Right cardiac atrium (tissue), 5 donors: ENCODE results near the gene NUMBL. TPM values are rescaled to one million over a fixed set of nuclear protein-coding genes. Genes with fewer than 3 reads are reported as not detected.

Experiments used
- ATAC-seq, 2 donors: fragments of 200-7000 bp; cut with Tn5 transposase; one replicate each; pipeline versions ENCODE4 v1.8.0 to v1.9.1; 2020; ENCODE audit warnings: moderate library complexity in 2 of 2, mild to moderate bottlenecking in 1 of 2
- DNase-seq, 3 donors: peaks; one replicate each; pipeline ENCODE4 v3.0.0-alpha.2; 2020
- H3K27ac ChIP-seq: one replicate; pipeline ENCODE4 v1.5.1; 2013; ENCODE audit warnings: mild to moderate bottlenecking, low read length, control low read depth, moderate library complexity
- H3K27me3 ChIP-seq: one replicate; pipeline ENCODE4 v1.6.1; 2013; ENCODE audit not compliant: control insufficient read depth, insufficient read depth
- H3K4me1 ChIP-seq: one replicate; pipeline ENCODE4 v1.6.1; 2013; ENCODE audit warnings: low read length; ENCODE audit not compliant: control insufficient read depth, insufficient read depth
- H3K4me3 ChIP-seq: one replicate; pipeline ENCODE4 v1.5.1; 2013; ENCODE audit warnings: low read length, control low read depth
- H3K9me3 ChIP-seq: one replicate; pipeline ENCODE4 v1.6.1; 2013; ENCODE audit warnings: low read length; ENCODE audit not compliant: control insufficient read depth
- WGBS: extraction: QIAGEN DNeasy Blood & Tissue Kit; methylation state at CpG from one replicate; pipeline ENCODE4 v1.1.7; 2013; 5-methylcytosine and 5-hydroxymethylcytosine counted together
- intact Hi-C, 4 donors: fragments of 100-400 bp; cut with DNase I; formaldehyde crosslinking; loops; one replicate each; pipeline versions ENCODE4 v1.11.0 to v1.14.0; 2022 to 2023
- polyA plus RNA-seq: library from polyadenylated mRNA; stranded (reverse); fragments of 200-250 nt; gene quantifications from one replicate; pipeline ENCODE4 v1.2.3, GENCODE V29; 2013
- total RNA-seq, 4 donors: library from RNA; stranded (reverse); fragmentation: NEBNext Ultra II Directional; extraction: Animal tissue kit (Norgen Biotek cat#: 25700); gene quantifications; one replicate each; pipeline ENCODE4 v1.2.1, GENCODE V29; 2021
- donor health status: healthy with polysubstance abuse.
- donor health status: DM: no; HTN: yes; CAD: no.
- donor health status: DM: no; HTN: no; CAD: no.
- donor health status: DM: no; HTN: yes; CAD: no; lungs with severe emphysema.
- donor health status: DM: yes; HTN: yes; CAD: no.

Gene NUMBL
- total and polyA plus RNA-seq, 5 donors: 12.4 to 22.9 (median 18.9) TPM

GRCh38 chr19:40677156-40677555 lies 13.3 kb downstream of the NUMBL start:
- 94% methylated on average over 23 of the region's 23 CpGs for WGBS
- H3K4me1 ChIP-seq: no peaks in the 10 kb centered on the region
- H3K27me3 ChIP-seq: no peaks in the 10 kb centered on the region
- intact Hi-C loops: no loop called here
- H3K27ac ChIP-seq: no peak overlapping the region
- no peak for DNase-seq
- H3K9me3 ChIP-seq: no peaks in the 10 kb centered on the region
- H3K4me3 ChIP-seq: no peak overlapping the region
- no peak for ATAC-seq

GRCh38 chr19:40674291-40674690 lies 16.2 kb downstream of the NUMBL start:
- H3K4me3 ChIP-seq: no peak overlapping the region
- no peaks in the 10 kb centered on the region for H3K27me3 ChIP-seq
- no peaks in the 10 kb centered on the region for H3K9me3 ChIP-seq
- DNase-seq (no peak), ATAC-seq (peak in 1 of 2 donors; percentile 6)
- H3K4me1 ChIP-seq: no peaks in the 10 kb centered on the region
- WGBS: 81% methylated on average over 3 of the region's 3 CpGs
- intact Hi-C loops: no loop called here
- no peak overlapping the region for H3K27ac ChIP-seq

DNA sequence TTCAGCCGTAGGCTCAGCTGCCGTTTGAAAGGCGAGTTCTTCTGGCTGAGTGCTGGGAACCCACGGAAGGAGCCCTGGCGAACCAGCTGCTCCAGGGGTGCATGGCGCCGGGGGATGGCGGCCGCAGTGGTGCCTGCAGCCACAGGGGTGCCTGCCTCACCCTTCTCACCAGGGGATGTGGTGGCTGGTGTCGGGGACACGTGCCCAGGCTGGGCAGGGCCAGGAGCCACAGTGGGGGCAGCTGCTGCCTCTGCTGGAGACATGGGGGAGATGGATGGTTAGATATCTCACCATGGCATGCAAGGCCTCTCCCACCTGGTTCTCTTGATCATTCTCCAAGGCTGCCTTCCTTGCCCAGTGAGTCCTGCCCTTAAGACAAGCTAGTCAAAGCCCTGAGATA lies 17.1 kb downstream of the NUMBL start:
- no peak for ATAC-seq
- Histone ChIP-seq H3K4me1 (no peaks in the 10 kb centered on the region), H3K27me3 (no peaks in the 10 kb centered on the region), H3K27ac (no peak overlapping the region), H3K9me3 (no peaks in the 10 kb centered on the region), H3K4me3 (no peak overlapping the region)
- intact Hi-C loops: no loop called here
- 96% methylated on average over 11 of the region's 11 CpGs for WGBS
- no peak for DNase-seq

DNA sequence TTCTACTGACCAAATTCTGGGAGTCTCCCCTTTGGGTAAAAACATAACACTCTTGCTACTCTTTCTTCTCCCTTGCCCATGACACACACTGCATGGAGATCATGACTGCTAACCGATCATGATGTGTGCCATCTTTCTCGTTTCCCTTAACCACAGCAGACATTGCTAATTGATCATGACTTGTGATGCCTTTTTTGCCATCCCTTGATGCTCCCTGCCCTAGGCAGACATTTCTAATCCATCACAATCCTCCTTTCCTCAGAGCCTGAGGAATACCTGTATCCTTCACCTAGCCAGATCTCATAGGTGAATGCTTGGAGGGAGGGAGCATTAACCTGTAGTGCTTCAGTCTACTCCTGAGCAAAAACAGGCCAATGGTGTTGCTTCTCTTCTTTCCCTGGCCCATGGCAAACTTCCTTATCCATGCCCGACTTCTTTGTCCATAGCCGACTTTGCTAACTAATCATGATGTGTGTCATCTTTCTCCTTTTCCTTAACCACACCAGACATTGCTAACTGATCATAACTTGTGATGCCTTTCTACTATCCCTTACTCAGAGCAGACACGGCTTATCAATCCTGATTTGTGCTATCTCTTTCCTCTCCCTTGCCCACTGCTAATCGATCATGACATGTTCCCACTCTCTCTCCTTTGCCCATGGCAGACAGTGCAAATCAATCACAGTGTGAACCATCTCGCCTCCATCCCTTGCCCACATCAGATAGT lies 17.7 kb downstream of the NUMBL start:
- DNase-seq: no peak
- WGBS: 93% methylated on average over 7 of the region's 7 CpGs
- intact Hi-C loops: no loop called here
- Histone ChIP-seq H3K4me3 (no peak overlapping the region), H3K9me3 (no peaks in the 10 kb centered on the region), H3K4me1 (no peaks in the 10 kb centered on the region), H3K27me3 (no peaks in the 10 kb centered on the region), H3K27ac (no peak overlapping the region)
- no peak for ATAC-seq

DNA sequence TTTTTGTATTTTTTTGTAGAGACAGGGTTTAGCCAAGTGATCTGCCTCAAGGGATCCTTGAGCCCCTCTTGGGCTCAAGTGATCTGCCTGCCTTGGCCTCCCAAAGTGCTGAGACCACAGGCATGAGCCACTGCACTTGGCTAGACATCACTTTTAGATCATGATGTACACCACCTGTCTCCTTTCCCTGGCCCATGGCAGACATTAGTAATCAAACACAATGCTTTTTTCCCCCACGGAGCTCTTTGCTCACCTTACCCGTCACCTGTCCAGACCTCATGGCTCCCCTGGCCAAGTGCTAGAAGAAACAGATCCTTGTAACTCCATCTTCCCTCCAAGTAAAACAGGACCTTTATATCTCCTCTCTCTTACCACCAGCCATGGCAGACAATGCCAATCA lies 18.4 kb downstream of the NUMBL start:
- ATAC-seq: no peak
- Histone ChIP-seq H3K4me3 (no peak overlapping the region), H3K9me3 (no peaks in the 10 kb centered on the region), H3K27me3 (no peaks in the 10 kb centered on the region), H3K4me1 (no peaks in the 10 kb centered on the region), H3K27ac (no peak overlapping the region)
- no peak for DNase-seq
- WGBS: 94% methylated on average over 2 of the region's 2 CpGs
- intact Hi-C loops: no loop called here

DNA sequence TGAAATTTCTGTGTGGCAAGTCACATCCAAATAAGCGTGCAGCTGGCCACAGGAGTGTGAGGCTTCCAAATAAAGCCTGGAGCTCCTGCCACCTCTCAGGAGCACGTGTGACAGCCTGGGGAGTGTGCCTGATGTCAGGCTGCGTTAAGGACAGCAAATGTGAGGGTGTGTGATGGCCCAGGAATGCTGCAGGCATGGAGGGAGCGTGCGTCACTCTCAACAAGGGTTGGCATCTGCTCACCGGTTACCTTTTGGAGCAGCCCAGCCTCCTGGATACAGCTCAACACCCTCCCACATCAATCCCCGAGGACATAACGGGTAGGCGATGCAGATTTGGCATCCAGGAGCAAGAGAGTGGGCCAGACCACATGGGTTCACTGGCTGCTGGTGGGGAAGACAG lies 19.0 kb downstream of the NUMBL start:
- WGBS: 55% methylated on average over 9 of the region's 9 CpGs
- ATAC-seq (peak; percentile 45 to 84), DNase-seq (peak in 2 of 3 donors; percentile 53 to 59)
- intact Hi-C loops: no loop called here
- Histone ChIP-seq H3K4me1 (no peaks in the 10 kb centered on the region), H3K4me3 (no peak overlapping the region), H3K27me3 (no peaks in the 10 kb centered on the region), H3K27ac (peak overlapping the region; percentile 2), H3K9me3 (no peaks in the 10 kb centered on the region)

GRCh38 chr19:40668991-40669614 lies 21.3 kb downstream of the NUMBL start:
- Histone ChIP-seq H3K4me1 (no peaks in the 10 kb centered on the region), H3K27me3 (no peaks in the 10 kb centered on the region), H3K4me3 (no peak overlapping the region), H3K27ac (no peak overlapping the region), H3K9me3 (no peaks in the 10 kb centered on the region)
- 96% methylated on average over 7 of the region's 7 CpGs for WGBS
- DNase-seq (no peak), ATAC-seq (no peak)
- intact Hi-C loops: loop anchor here in 1 of 4 donors (10.0 kb wide), 1 partner anchor 46 kb away; the partner anchor contains the start of genes COQ8B and ITPKC

GRCh38 chr19:40667602-40668001 lies 22.8 kb downstream of the NUMBL start:
- H3K27ac ChIP-seq: no peak overlapping the region

GRCh38 chr19:40666803-40667438 lies 23.5 kb downstream of the NUMBL start:
- WGBS: 89% methylated on average over 14 of the region's 14 CpGs
- ATAC-seq (no peak), DNase-seq (no peak)
- H3K27me3 ChIP-seq: no peaks in the 10 kb centered on the region
- intact Hi-C loops: loop anchor here in 1 of 4 donors (10.0 kb wide), 1 partner anchor 48 kb away; the partner anchor contains the start of genes COQ8B and ITPKC
- no peak overlapping the region for H3K27ac ChIP-seq
- no peaks in the 10 kb centered on the region for H3K9me3 ChIP-seq
- H3K4me3 ChIP-seq: no peak overlapping the region
- H3K4me1 ChIP-seq: peaks cover 3% of the 10 kb centered on the region

More at GRCh38 chr19:40667602-40668001, 22.8 kb downstream of the NUMBL start:
- Histone ChIP-seq H3K4me3 (no peak overlapping the region), H3K27me3 (no peaks in the 10 kb centered on the region), H3K4me1 (peaks cover 3% of the 10 kb centered on the region), H3K9me3 (no peaks in the 10 kb centered on the region)
- DNase-seq: peak in 1 of 3 donors; percentile 58
- ATAC-seq: no peak
- intact Hi-C loops: loop anchor here in 1 of 4 donors (10.0 kb wide), 1 partner anchor 47 kb away; the partner anchor contains the start of genes COQ8B and ITPKC
- WGBS: 95% methylated on average over 14 of the region's 14 CpGs

DNA sequence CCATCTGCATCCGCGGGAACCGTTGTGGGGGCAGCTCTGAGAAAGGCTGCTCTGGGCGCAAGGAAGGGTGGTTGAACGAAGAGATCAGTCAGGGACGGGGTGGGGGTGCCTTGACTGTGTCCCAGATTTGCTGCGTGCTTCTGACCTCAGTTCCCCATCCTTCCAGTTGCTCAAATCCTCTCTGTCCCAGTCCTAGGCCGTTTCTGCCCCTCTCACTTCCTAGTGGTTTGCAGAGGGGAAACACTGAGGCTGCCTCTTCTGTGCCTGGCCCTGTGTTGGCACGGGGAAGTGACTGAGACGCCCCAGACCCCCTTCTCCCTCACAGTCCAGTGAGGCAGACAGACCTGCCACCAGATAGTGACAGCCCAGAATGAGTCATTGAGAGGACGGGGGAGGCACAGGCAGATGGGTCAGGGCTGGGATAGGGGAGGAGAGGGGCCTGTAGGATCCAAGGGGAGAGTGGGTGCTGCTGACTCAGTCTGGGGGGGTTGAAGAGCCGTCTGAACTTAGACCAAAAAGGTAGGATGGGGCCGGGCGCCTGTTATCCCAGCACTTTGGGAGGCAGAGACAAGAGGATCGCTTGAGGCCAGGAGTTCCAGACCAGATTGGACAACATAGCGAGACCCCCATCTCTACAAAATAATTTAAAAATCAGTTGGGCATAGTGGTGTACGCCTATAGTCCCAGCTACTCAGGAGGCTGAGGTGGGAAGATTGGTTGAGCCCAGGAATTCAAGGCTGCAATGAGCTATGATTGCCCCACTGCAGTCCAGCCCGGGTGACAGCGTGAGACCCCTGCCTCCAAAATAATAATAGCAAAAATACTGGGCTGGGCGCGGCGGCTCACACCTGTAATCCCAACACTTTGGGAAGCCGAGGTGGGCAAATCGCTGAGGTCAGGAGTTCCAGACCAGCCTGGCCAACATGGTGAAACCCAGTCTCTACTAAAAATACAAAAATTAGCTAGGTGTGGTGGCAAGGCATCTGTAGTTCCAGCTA lies 26.5 kb downstream of the NUMBL start:
- whole genome bisulfite sequencing: 47% methylated on average over 24 of the region's 24 CpGs
- intact Hi-C loops: loop anchor here (2.0 to 10.0 kb wide), 8 partner anchors 51 to 483 kb away; partner anchors contain the start of genes COQ8B (in 1 of the 4) and ITPKC (in 1 of the 4)
- H3K4me3 ChIP-seq: peak overlapping the region; percentile 20
- H3K27me3 ChIP-seq: no peaks in the 10 kb centered on the region
- peak in 1 of 2 donors; percentile 35 for ATAC-seq
- H3K27ac ChIP-seq: peak overlapping the region; percentile 71
- no peaks in the 10 kb centered on the region for H3K9me3 ChIP-seq
- DNase-seq: peak in 1 of 3 donors; percentile 41
- H3K4me1 ChIP-seq: peaks cover 3% of the 10 kb centered on the region
